Ovary (tissue), 9 donors: ENCODE results near the gene ZNF576. TPM values are rescaled to one million over a fixed set of nuclear protein-coding genes. Genes with fewer than 3 reads are reported as not detected.
"Not testable (repeated sequence)": the region's sequence is repeated elsewhere in the genome, so short reads cannot be mapped to it uniquely, and the experiment has no call there.

Experiments used
- DNase-seq, 5 donors: peaks; one replicate each; pipeline ENCODE4 v3.0.0-alpha.2; 2019 to 2020
- H3K27ac ChIP-seq, 2 donors: fragments of 200-600 bp; one replicate each; pipeline versions ENCODE4 v1.5.1 to v1.8.0; 2019 to 2022
- H3K27me3 ChIP-seq: fragments of 200-600 bp; one replicate; pipeline ENCODE4 v1.8.0; 2022
- H3K36me3 ChIP-seq: fragments of 200-600 bp; sonication (generic); one replicate; pipeline ENCODE4 v1.5.1; 2019
- H3K4me1 ChIP-seq: one replicate; pipeline ENCODE4 v1.8.1; 2013; ENCODE audit warnings: mild to moderate bottlenecking, moderate library complexity; ENCODE audit not compliant: insufficient read depth
- H3K4me3 ChIP-seq: fragments of 200-600 bp; sonication (generic); one replicate; pipeline ENCODE4 v1.5.1; 2017
- H3K9me3 ChIP-seq, 2 donors: fragments of 200-600 bp in 1 of 2; sonication (generic) in 1 of 2; one replicate each; pipeline versions ENCODE4 v1.5.1 to v1.8.1; 2013 to 2019; ENCODE audit warnings: mild to moderate bottlenecking in 1 of 2, moderate library complexity in 1 of 2
- CTCF ChIP-seq, 3 donors: fragments of 450-650 bp in 2 of 3; fragments of 200-600 bp in 1 of 3; IDR thresholded peaks; one replicate each; pipeline versions ENCODE4 v1.5.1 to v1.8.0; 2016 to 2022; ENCODE audit warnings: antibody characterized with exemption in 3 of 3, mild to moderate bottlenecking in 1 of 3
- EP300 ChIP-seq: sonication (generic); formaldehyde crosslinking; IDR thresholded peaks from one replicate; pipeline ENCODE4 v1.6.1; 2017; ENCODE audit warnings: antibody characterized with exemption
- POLR2A ChIP-seq: fragments of 450-650 bp; IDR thresholded peaks from one replicate; pipeline ENCODE4 v1.6.1; 2017; ENCODE audit warnings: antibody characterized with exemption, mild to moderate bottlenecking, moderate library complexity
- WGBS, 3 donors: extraction: QIAGEN DNeasy Blood & Tissue Kit in 1 of 3; methylation state at CpG; one replicate each; pipeline versions ENCODE4 v1.1.5 to v1.1.7; 2013 to 2017; 5-methylcytosine and 5-hydroxymethylcytosine counted together
- intact Hi-C, 4 donors: fragments of 100-400 bp; cut with DNase I; formaldehyde crosslinking; loops; one replicate each; pipeline versions ENCODE4 v1.11.0 to v1.15.1; 2022 to 2023
- polyA plus RNA-seq, 2 donors: library from polyadenylated mRNA; stranded (reverse); fragments of 200-250 nt in 1 of 2; fragments of 350-450 nt in 1 of 2; fragmentation: Illumina TruSeq in 1 of 2; extraction: RNeasy Lipid Tissue Mini Kit (QIAGEN cat#74804) in 1 of 2; gene quantifications; one replicate each; pipeline ENCODE4 v1.2.3, GENCODE V29; 2013 to 2014
- total RNA-seq, 7 donors: library from RNA; depleted of rRNA in 2 of 7; stranded (reverse); fragments of >200 nt in 2 of 7; fragmentation: NEBNext Ultra II Directional in 3 of 7; extraction: Animal tissue kit (Norgen Biotek cat#: 25700) in 3 of 7; gene quantifications; one replicate each; pipeline versions ENCODE4 v1.1.0 to v1.2.4, GENCODE V29; 2016 to 2023
- donor health status: DM: no; HTN: no; CAD: no; lungs with moderate emphysema.
- donor health status: DM: no; HTN: no; CAD: no.
- donor health status: Bipolar disorder and iron deficiency.
- donor health status: DM: yes; HTN: yes; CAD: no.
- donor health status: DM: no; HTN: no; CAD: no.
- donor health status: DM: yes; HTN: yes; CAD: no.

ZNF576 gene
- total and polyA plus RNA-seq, 9 donors: 8.6 to 22.4 (median 16.6) TPM

- Histone ChIP-seq H3K4me1 (peaks cover 17% of the 10 kb centered on the region), H3K9me3 (no peaks in the 10 kb centered on the region), H3K27me3 (no peaks in the 10 kb centered on the region), H3K4me3 (no peak overlapping the region), H3K36me3 (no peaks in the 10 kb centered on the region), H3K27ac (no peak overlapping the region)
- no peak for TF ChIP-seq CTCF (IDR thresholded peaks at IDR 0.05)
- TF ChIP-seq POLR2A: no peak
- no peak for TF ChIP-seq EP300
- 81 to 85% (median 83%) methylated on average over 3 of the region's 3 CpGs for WGBS, 3 donors
- intact Hi-C loops: no loop called here
- no peak for DNase-seq
These were observed 17.6 kb upstream of the ZNF576 start for GRCh38 chr19:43578787-43579186.

- Histone ChIP-seq H3K4me3 (peak overlapping the region; percentile 46), H3K27ac (peak overlapping the region; percentile 20 to 62), H3K9me3 (no peaks in the 10 kb centered on the region), H3K36me3 (no peaks in the 10 kb centered on the region), H3K4me1 (peaks cover 7% of the 10 kb centered on the region), H3K27me3 (no peaks in the 10 kb centered on the region)
- intact Hi-C loops: no loop called here
- TF ChIP-seq EP300 (no peak), POLR2A (no peak), CTCF (IDR thresholded peaks at IDR 0.05) (no peak)
- peak in 1 of 5 donors; percentile 26 for DNase-seq
- WGBS, 3 donors: 11 to 48% (median 27%) methylated on average over 7 of the region's 7 CpGs
These were observed 14.9 kb upstream of the ZNF576 start for GRCh38 chr19:43581467-43581866.

GRCh38 chr19:43582495-43582894 lies 13.9 kb upstream of the ZNF576 start:
- Histone ChIP-seq H3K9me3 (no peaks in the 10 kb centered on the region), H3K4me3 (no peak overlapping the region), H3K4me1 (peaks cover 7% of the 10 kb centered on the region), H3K27me3 (no peaks in the 10 kb centered on the region), H3K36me3 (no peaks in the 10 kb centered on the region), H3K27ac (no peak overlapping the region)
- DNase-seq: no peak
- intact Hi-C loops: no loop called here
- TF ChIP-seq CTCF (IDR thresholded peaks at IDR 0.05) (no peak), EP300 (no peak), POLR2A (no peak)
- WGBS, 3 donors: 83 to 95% (median 91%) methylated on average over 2 of the region's 2 CpGs

GRCh38 chr19:43584484-43584883 lies 11.9 kb upstream of the ZNF576 start:
- H3K36me3 ChIP-seq: no peaks in the 10 kb centered on the region
- no peak overlapping the region for H3K4me3 ChIP-seq
- DNase-seq: no peak
- no peaks in the 10 kb centered on the region for H3K9me3 ChIP-seq
- 89 to 97% (median 95%) methylated on average over 1 of the region's 1 CpG for WGBS, 3 donors
- no peak for TF ChIP-seq EP300
- no peak for TF ChIP-seq CTCF (IDR thresholded peaks at IDR 0.05)
- TF ChIP-seq POLR2A: no peak
- intact Hi-C loops: no loop called here
- no peak overlapping the region for H3K27ac ChIP-seq
- no peaks in the 10 kb centered on the region for H3K27me3 ChIP-seq
- peaks cover 7% of the 10 kb centered on the region for H3K4me1 ChIP-seq

GRCh38 chr19:43586346-43586745 lies 10.0 kb upstream of the ZNF576 start:
- no peak for DNase-seq
- intact Hi-C loops: no loop called here
- Histone ChIP-seq H3K4me1 (peaks cover 2% of the 10 kb centered on the region), H3K4me3 (no peak overlapping the region), H3K9me3 (no peaks in the 10 kb centered on the region), H3K36me3 (no peaks in the 10 kb centered on the region), H3K27ac (no peak overlapping the region), H3K27me3 (no peaks in the 10 kb centered on the region)
- TF ChIP-seq EP300 (no peak), POLR2A (no peak), CTCF (IDR thresholded peaks at IDR 0.05) (no peak)
- WGBS, 3 donors: 61 to 79% (median 65%) methylated on average over 2 of the region's 2 CpGs

GRCh38 chr19:43587029-43587428 lies 9.4 kb upstream of the ZNF576 start:
- H3K27me3 ChIP-seq, H3K36me3 ChIP-seq, DNase-seq, H3K27ac ChIP-seq, H3K4me1 ChIP-seq, H3K4me3 ChIP-seq, H3K9me3 ChIP-seq, intact Hi-C loops: not testable (repeated sequence)
- 80 to 89% (median 81%) methylated on average over 3 of the region's 3 CpGs for WGBS, 3 donors
